Neuronal stem cell (in vitro differentiated cells): ENCODE measurements around the gene CYBRD1.

Source experiments
- DNase-seq: peaks from one replicate; pipeline ENCODE4 v3.0.0-alpha.2; 2013; ENCODE audit warnings: low spot score
- H2AFZ ChIP-seq: one replicate; pipeline ENCODE4 v1.6.1; 2013; ENCODE audit warnings: mild to moderate bottlenecking, low read length, inconsistent platforms
- H2AK5ac ChIP-seq: 2 replicates; pipeline ENCODE4 v1.6.1; 2013; ENCODE audit warnings: low read depth, mild to moderate bottlenecking, inconsistent platforms, low read length, moderate library complexity, mixed read lengths
- H2BK120ac ChIP-seq: 2 replicates; pipeline ENCODE4 v1.6.1; 2013; ENCODE audit warnings: low read depth, mild to moderate bottlenecking, inconsistent platforms, low read length, moderate library complexity, mixed read lengths
- H2BK12ac ChIP-seq: one replicate; pipeline ENCODE4 v1.6.1; 2013; ENCODE audit warnings: low read length, inconsistent platforms
- H2BK15ac ChIP-seq: 2 replicates; pipeline ENCODE4 v1.6.1; 2013; ENCODE audit warnings: mild to moderate bottlenecking, low read length, inconsistent platforms, mixed read lengths
- H2BK5ac ChIP-seq: one replicate; pipeline ENCODE4 v1.6.1; 2013; ENCODE audit warnings: inconsistent platforms, mild to moderate bottlenecking, low read length, moderate library complexity
- H3K14ac ChIP-seq: one replicate; pipeline ENCODE4 v1.6.1; 2013; ENCODE audit warnings: low read length, inconsistent platforms
- H3K18ac ChIP-seq: 2 replicates; pipeline ENCODE4 v1.6.1; 2013; ENCODE audit warnings: low read length, inconsistent platforms
- H3K23ac ChIP-seq: 2 replicates; pipeline ENCODE4 v1.6.1; 2013; ENCODE audit warnings: low read depth, mild to moderate bottlenecking, mixed read lengths, low read length, inconsistent platforms; ENCODE audit not compliant: poor library complexity
- H3K27ac ChIP-seq: replicated peaks from 3 replicates; pipeline ENCODE4 v1.5.1; 2013; ENCODE audit warnings: low read length, inconsistent platforms
- H3K27me3 ChIP-seq, 3 experiments: 2 replicates each; pipeline ENCODE4 v1.6.1; 2013; ENCODE audit warnings: low read length in 3 of 3, mild to moderate bottlenecking in 2 of 3, inconsistent platforms in 1 of 3, low read depth in 1 of 3, mixed read lengths in 1 of 3, moderate library complexity in 1 of 3; ENCODE audit not compliant: control insufficient read depth in 3 of 3, insufficient read depth in 3 of 3
- H3K36me3 ChIP-seq, 2 donors: replicated peaks in 1 of 2; 2 replicates each; pipeline ENCODE4 v1.6.1; 2013; ENCODE audit warnings: low read length in 2 of 2; ENCODE audit not compliant: control insufficient read depth in 2 of 2, insufficient read depth in 2 of 2
- H3K4ac ChIP-seq: 2 replicates; pipeline ENCODE4 v1.6.1; 2013; ENCODE audit warnings: inconsistent platforms, mild to moderate bottlenecking, low read length, moderate library complexity
- H3K4me1 ChIP-seq, 2 donors: 1 replicate in 1 of 2; 2 replicates in 1 of 2; pipeline ENCODE4 v1.6.1; 2013; ENCODE audit warnings: low read length in 2 of 2, low read depth in 1 of 2; ENCODE audit not compliant: control insufficient read depth in 2 of 2, insufficient read depth in 1 of 2
- H3K4me2 ChIP-seq: one replicate; pipeline ENCODE4 v1.6.1; 2013; ENCODE audit warnings: mild to moderate bottlenecking, low read length, inconsistent platforms; ENCODE audit not compliant: insufficient read depth, poor library complexity, severe bottlenecking
- H3K4me3 ChIP-seq, 2 donors: 2 replicates each; pipeline ENCODE4 v1.5.1; 2013; ENCODE audit warnings: low read length in 2 of 2, mild to moderate bottlenecking in 2 of 2, inconsistent platforms in 1 of 2, moderate library complexity in 1 of 2
- H3K79me1 ChIP-seq: one replicate; pipeline ENCODE4 v1.6.1; 2013; ENCODE audit warnings: low read depth, mild to moderate bottlenecking, inconsistent platforms, low read length, moderate library complexity
- H3K9ac ChIP-seq: one replicate; pipeline ENCODE4 v1.6.1; 2013; ENCODE audit warnings: mild to moderate bottlenecking, low read depth, low read length, inconsistent platforms; ENCODE audit not compliant: poor library complexity
- H3K9me3 ChIP-seq, 2 donors: replicated peaks in 1 of 2; 2 replicates each; pipeline versions ENCODE3 to v1.6.1; 2013; ENCODE audit warnings: low read length in 2 of 2, mild to moderate bottlenecking in 2 of 2, inconsistent platforms in 1 of 2, low read depth in 1 of 2, mixed read lengths in 1 of 2, moderate library complexity in 1 of 2; ENCODE audit not compliant: control insufficient read depth in 2 of 2, insufficient read depth in 1 of 2
- H4K8ac ChIP-seq: one replicate; pipeline ENCODE4 v1.6.1; 2013; ENCODE audit warnings: low read depth, mild to moderate bottlenecking, inconsistent platforms, low read length, moderate library complexity
- H4K91ac ChIP-seq: one replicate; pipeline ENCODE4 v1.6.1; 2013; ENCODE audit warnings: low read length, low read depth, mild to moderate bottlenecking, inconsistent platforms; ENCODE audit not compliant: poor library complexity
- WGBS, 2 donors: extraction: QIAGEN DNeasy Blood & Tissue Kit; methylation state at CpG; one replicate each; pipeline ENCODE4 v1.1.7; 2013; ENCODE audit warnings: missing lambda C conversion rate in 2 of 2, mixed read lengths in 1 of 2; ENCODE audit not compliant: insufficient read length in 2 of 2, insufficient replicate concordance in 1 of 2; ENCODE audit errors: extremely low coverage in 2 of 2; 5-methylcytosine and 5-hydroxymethylcytosine counted together

Gene CYBRD1

DNA sequence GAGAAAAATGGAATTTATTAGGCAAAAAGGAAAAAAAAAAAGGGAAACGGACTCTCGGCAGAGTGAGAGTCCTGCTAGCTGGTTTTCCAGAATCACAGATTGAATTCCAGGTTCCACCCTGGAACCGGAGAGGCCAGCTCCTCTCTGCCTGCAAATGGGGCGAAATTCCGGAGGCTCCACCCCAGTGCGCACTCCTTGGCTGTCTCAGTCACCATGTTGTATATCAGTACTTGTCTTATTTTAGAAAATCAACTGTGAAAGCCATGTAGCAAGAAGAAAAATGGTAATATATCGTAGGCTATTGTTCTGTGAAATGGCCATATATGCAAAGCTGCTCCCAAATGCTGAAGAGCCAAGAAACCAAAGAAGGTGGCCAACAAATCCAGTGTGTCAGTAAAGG is 49.4 kb downstream of the CYBRD1 start:
- no peak overlapping the region for H2AFZ ChIP-seq
- no peak overlapping the region for H3K18ac ChIP-seq
- no peak overlapping the region for H3K27ac ChIP-seq
- H3K27me3 ChIP-seq = peaks cover 0 to 31% (median 0%) of the 10 kb centered on the region in 3 experiments
- H3K9me3 ChIP-seq = no peaks in the 10 kb centered on the region
- H3K4me3 ChIP-seq = no peak overlapping the region
- H3K23ac ChIP-seq = no peak overlapping the region
- no peak overlapping the region for H2BK12ac ChIP-seq
- no peak overlapping the region for H2AK5ac ChIP-seq
- H2BK120ac ChIP-seq = no peak overlapping the region
- H4K91ac ChIP-seq = no peak overlapping the region
- H3K14ac ChIP-seq = no peak overlapping the region
- no peak overlapping the region for H2BK5ac ChIP-seq
- H4K8ac ChIP-seq = no peak overlapping the region
- no peaks in the 10 kb centered on the region for H3K36me3 ChIP-seq
- no peak overlapping the region for H3K9ac ChIP-seq
- no CpG with 5 or more reads among the region's 7 CpGs for WGBS, 2 donors
- H3K4ac ChIP-seq = no peak overlapping the region
- H3K4me1 ChIP-seq = no peaks in the 10 kb centered on the region
- no peaks in the 10 kb centered on the region for H3K79me1 ChIP-seq
- H2BK15ac ChIP-seq = no peak overlapping the region
- no peak for DNase-seq
- no peak overlapping the region for H3K4me2 ChIP-seq

DNA sequence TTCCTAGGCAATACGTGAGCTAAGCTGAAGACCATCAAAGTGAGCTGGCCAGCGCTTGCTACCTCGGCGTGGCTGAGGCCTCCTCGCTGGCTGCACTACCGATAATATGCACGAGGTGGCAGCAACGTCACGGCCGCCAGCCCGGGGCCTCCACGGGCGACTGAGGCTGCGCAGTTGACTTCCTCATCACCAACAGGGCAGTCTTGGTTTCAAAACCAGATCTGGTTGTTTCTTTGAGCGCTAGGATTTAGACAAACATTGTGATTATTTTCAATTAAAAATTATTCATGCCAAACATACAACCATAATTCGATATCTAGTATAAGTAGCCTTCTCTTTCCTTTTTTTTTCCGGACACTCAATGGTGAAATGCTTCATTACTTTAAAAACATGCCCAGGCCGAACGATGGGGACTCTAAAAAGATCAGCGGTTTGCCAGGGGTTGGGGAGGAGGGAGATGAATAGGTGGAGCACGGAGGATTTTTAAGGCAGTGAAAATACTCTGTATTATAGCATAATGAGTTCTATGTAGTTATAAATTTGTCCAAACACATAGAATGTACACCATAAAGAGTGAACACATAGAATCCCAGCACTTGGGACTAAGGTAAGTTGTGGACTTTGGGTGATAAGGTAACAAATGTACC is 52.0 kb downstream of the CYBRD1 start:
- H2BK12ac ChIP-seq = no peak overlapping the region
- H3K27me3 ChIP-seq = peaks cover 0 to 27% (median 0%) of the 10 kb centered on the region in 3 experiments
- H3K79me1 ChIP-seq = no peaks in the 10 kb centered on the region
- peak overlapping the region in 1 of 2 donors; percentile 10 for H3K4me3 ChIP-seq
- no peak overlapping the region for H3K23ac ChIP-seq
- H3K36me3 ChIP-seq = no peaks in the 10 kb centered on the region
- no peak overlapping the region for H3K14ac ChIP-seq
- no peak overlapping the region for H2BK5ac ChIP-seq
- H2BK15ac ChIP-seq = no peak overlapping the region
- no peak overlapping the region for H2AK5ac ChIP-seq
- peak; percentile 70 for DNase-seq
- H2BK120ac ChIP-seq = no peak overlapping the region
- H4K8ac ChIP-seq = no peak overlapping the region
- H3K9ac ChIP-seq = no peak overlapping the region
- peak overlapping the region; percentile 85 for H2AFZ ChIP-seq
- H3K9me3 ChIP-seq = no peaks in the 10 kb centered on the region
- no peak overlapping the region for H3K4me2 ChIP-seq
- H3K27ac ChIP-seq = no peak overlapping the region
- WGBS, 2 donors = no CpG with 5 or more reads among the region's 21 CpGs
- H4K91ac ChIP-seq = no peak overlapping the region
- H3K18ac ChIP-seq = no peak overlapping the region
- H3K4ac ChIP-seq = no peak overlapping the region
- no peaks in the 10 kb centered on the region for H3K4me1 ChIP-seq

DNA sequence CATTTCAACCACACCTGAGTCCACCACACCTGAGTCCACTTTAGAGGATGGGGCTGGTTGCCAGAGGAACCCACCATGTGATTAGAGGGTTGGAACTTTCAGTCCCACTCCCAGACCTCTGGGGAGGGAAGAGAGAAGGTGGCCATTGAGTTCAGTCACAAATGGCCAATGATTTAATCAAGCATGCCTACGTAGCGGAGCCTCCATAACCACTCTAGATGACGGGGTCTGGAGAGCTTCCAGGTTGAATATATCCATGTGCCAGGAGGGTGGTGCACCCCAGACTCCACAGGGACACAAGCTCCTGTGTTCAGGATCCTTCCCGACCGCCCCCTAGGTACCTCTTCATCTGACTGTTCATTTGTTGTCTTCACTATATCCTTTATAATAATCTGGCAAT is 53.3 kb downstream of the CYBRD1 start:
- no peak for DNase-seq
- Histone ChIP-seq H3K23ac (no peak overlapping the region), H3K4ac (no peak overlapping the region), H2AK5ac (no peak overlapping the region), H3K27ac (no peak overlapping the region), H2BK12ac (no peak overlapping the region), H3K4me2 (no peak overlapping the region), H3K14ac (no peak overlapping the region), H3K4me3 (no peak overlapping the region), H3K27me3 (peaks cover 0 to 27% (median 0%) of the 10 kb centered on the region in 3 experiments), H2BK15ac (no peak overlapping the region), H2BK5ac (no peak overlapping the region), H3K18ac (no peak overlapping the region), H3K9ac (no peak overlapping the region), H3K9me3 (no peaks in the 10 kb centered on the region), H2AFZ (no peak overlapping the region), H3K36me3 (no peaks in the 10 kb centered on the region), H3K79me1 (no peaks in the 10 kb centered on the region), H4K91ac (no peak overlapping the region), H2BK120ac (no peak overlapping the region), H4K8ac (no peak overlapping the region), H3K4me1 (no peaks in the 10 kb centered on the region)
- no CpG with 5 or more reads among the region's 5 CpGs for WGBS, 2 donors

DNA sequence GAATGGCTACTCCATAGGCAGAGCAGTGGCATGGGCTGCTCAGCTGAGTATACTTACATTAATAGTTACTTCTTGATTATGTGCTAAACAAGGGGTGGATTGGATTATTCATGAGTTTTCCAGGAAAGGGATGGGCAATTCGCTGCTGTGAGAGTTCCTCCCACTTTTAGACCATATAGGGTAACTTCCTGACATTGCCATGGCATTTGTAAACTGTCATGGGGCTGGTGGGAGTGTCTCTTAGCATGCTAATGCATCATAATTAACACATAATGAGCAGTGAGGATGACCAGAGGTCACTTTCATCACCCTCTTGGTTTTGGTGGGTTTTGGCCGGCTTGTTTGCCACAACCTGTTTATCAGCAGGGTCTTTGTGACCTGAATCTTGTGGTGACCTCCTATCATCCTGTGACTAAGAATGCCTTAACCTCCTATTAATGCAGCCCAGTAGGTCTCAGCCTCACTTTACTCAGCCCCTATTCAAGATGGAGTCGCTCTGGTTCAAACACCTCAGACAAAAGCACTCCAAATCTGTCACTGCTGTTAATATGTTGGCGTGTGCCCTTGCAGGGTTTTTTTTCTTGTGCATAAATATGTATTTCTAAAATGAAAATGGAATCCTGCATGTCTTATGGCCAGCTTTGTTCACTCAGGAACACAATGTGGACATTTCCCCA is 56.0 kb downstream of the CYBRD1 start:
- Histone ChIP-seq H2AK5ac (no peak overlapping the region), H3K4me2 (no peak overlapping the region), H3K4me3 (no peak overlapping the region), H3K23ac (no peak overlapping the region), H3K79me1 (no peaks in the 10 kb centered on the region), H3K18ac (no peak overlapping the region), H3K36me3 (no peaks in the 10 kb centered on the region), H2BK5ac (no peak overlapping the region), H3K27me3 (peaks cover 0 to 8% (median 0%) of the 10 kb centered on the region in 3 experiments), H2BK15ac (no peak overlapping the region), H2AFZ (no peak overlapping the region), H3K4ac (no peak overlapping the region), H3K14ac (no peak overlapping the region), H2BK12ac (no peak overlapping the region), H3K4me1 (no peaks in the 10 kb centered on the region), H3K9ac (no peak overlapping the region), H2BK120ac (no peak overlapping the region), H4K8ac (no peak overlapping the region), H3K9me3 (no peaks in the 10 kb centered on the region), H4K91ac (no peak overlapping the region), H3K27ac (no peak overlapping the region)
- WGBS, 2 donors = no CpG with 5 or more reads among the region's 4 CpGs
- DNase-seq = no peak
